ENCODE measurements around the gene TMEM178A.
"Not testable (repeated sequence)": the region's sequence is repeated elsewhere in the genome, so short reads cannot be mapped to it uniquely, and the experiment has no call there.

Gene TMEM178A

DNA sequence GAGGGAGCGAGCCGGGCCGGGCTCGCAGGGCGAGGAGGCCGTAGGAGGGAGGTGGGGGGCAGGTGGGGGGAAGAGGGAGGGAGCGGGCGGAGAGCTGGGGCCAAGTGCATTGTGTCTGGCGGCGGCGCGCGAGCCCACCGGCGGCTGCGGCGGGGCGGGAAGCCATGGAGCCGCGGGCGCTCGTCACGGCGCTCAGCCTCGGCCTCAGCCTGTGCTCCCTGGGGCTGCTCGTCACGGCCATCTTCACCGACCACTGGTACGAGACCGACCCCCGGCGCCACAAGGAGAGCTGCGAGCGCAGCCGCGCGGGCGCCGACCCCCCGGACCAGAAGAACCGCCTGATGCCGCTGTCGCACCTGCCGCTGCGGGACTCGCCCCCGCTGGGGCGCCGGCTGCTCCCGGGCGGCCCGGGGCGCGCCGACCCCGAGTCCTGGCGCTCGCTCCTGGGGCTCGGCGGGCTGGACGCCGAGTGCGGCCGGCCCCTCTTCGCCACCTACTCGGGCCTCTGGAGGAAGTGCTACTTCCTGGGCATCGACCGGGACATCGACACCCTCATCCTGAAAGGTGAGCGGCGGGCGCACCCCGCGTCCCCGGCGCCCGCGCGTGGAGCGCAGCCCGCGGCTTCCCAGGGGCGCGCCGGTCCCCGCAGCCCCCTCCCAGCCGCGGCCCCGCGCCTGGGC lies at the start of gene TMEM178A:
TSS of gene TMEM178A (plus strand) at position 107 of the 680 bp plus-strand sequence. CDS start at position 165, 58 bp downstream.
- H3K27ac Mint-ChIP-seq = no peak within 1 kb of the TSS

GRCh38 chr2:39618236-39618635 lies 47.5 kb upstream of the TMEM178A start:
- Mint-ChIP-seq H3K27me3 (ENCODE audit: low read depth) (peaks cover 25% of the 10 kb centered on the region), H3K4me1 (ENCODE audit: low read depth) (no peaks in the 10 kb centered on the region), H3K9me3 (no peaks in the 10 kb centered on the region), H3K27ac (no peak overlapping the region), H3K4me3 (no peak overlapping the region), H3K36me3 (ENCODE audit: low read depth) (no peaks in the 10 kb centered on the region)

More for the DNA sequence above, at the start of gene TMEM178A:
- H3K27me3 Mint-ChIP-seq (ENCODE audit: low read depth) = peaks cover 75% of the 10 kb centered on the region
- no peaks in the 10 kb centered on the region for H3K9me3 Mint-ChIP-seq
- H3K36me3 Mint-ChIP-seq (ENCODE audit: low read depth) = no peaks in the 10 kb centered on the region
- H3K4me1 Mint-ChIP-seq (ENCODE audit: low read depth) = peaks cover 6% of the 10 kb centered on the region
- peak within 1 kb of the TSS; percentile 76 for H3K4me3 Mint-ChIP-seq

DNA sequence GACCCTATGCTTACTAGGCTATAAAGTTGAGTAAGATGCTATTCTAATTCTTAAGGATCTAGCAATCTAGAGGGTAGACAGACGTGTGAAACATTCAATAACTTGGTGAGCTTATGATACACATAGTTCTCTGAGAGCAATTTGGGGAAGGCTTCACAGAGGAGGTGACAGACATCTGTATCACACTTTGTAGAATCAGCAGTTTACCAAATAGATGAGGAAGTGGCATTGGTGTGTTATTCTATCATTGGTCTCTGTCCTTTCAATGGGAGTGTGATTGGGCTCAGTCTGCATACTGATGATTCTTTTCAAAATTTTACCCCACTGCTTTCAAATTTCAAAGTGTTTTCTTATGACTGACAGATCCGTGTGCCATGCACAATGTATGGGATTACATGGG lies 47.0 kb upstream of the TMEM178A start:
- no peaks in the 10 kb centered on the region for H3K36me3 Mint-ChIP-seq (ENCODE audit: low read depth)
- peaks cover 25% of the 10 kb centered on the region for H3K27me3 Mint-ChIP-seq (ENCODE audit: low read depth)
- no peak overlapping the region for H3K4me3 Mint-ChIP-seq
- H3K9me3 Mint-ChIP-seq = no peaks in the 10 kb centered on the region
- H3K27ac Mint-ChIP-seq = no peak overlapping the region
- no peaks in the 10 kb centered on the region for H3K4me1 Mint-ChIP-seq (ENCODE audit: low read depth)

DNA sequence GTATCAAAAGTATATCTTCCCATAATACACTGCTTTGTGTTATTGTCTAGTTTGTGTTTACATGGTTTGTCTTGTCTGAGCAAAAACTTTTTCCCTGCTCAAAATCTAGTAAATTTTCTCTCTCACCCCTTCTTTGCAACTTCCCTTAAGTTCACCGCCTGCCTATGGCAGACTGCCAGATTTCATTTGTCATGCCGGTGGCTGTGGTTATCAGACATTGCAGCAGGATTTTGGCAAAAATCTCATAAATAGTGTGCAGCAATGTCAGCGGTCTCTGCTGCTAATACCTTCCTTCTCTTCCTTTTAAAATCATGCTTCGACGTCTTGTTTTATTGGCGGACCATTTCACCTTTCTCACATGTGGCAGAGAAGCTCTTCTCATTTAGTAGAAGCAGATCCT lies 45.6 kb upstream of the TMEM178A start:
- Mint-ChIP-seq H3K27ac (no peak overlapping the region), H3K36me3 (ENCODE audit: low read depth) (no peaks in the 10 kb centered on the region), H3K4me3 (no peak overlapping the region), H3K27me3 (ENCODE audit: low read depth) (peaks cover 23% of the 10 kb centered on the region), H3K4me1 (ENCODE audit: low read depth) (no peaks in the 10 kb centered on the region), H3K9me3 (no peaks in the 10 kb centered on the region)

DNA sequence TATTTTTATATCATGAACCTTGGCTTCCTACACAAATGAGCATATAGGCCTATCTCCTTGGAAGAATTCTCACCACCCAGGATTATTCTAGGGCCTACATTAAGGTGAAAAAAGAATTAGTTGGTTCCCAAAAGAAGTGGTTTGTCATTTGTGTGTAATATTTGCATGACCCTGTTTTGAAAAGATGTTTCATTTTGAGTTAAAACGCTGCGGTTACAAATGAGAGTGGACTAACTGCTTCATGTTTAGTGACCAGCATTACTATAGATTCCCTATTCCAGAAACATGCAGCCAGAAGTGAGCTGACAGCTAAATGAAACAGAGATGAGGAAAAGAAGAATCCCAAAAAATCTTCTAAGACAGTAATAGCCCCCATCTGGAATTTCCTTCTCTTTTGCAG lies 44.1 kb upstream of the TMEM178A start:
- H3K36me3 Mint-ChIP-seq (ENCODE audit: low read depth) = no peaks in the 10 kb centered on the region
- H3K27ac Mint-ChIP-seq = no peak overlapping the region
- peaks cover 23% of the 10 kb centered on the region for H3K27me3 Mint-ChIP-seq (ENCODE audit: low read depth)
- H3K9me3 Mint-ChIP-seq = no peaks in the 10 kb centered on the region
- no peaks in the 10 kb centered on the region for H3K4me1 Mint-ChIP-seq (ENCODE audit: low read depth)
- no peak overlapping the region for H3K4me3 Mint-ChIP-seq

DNA sequence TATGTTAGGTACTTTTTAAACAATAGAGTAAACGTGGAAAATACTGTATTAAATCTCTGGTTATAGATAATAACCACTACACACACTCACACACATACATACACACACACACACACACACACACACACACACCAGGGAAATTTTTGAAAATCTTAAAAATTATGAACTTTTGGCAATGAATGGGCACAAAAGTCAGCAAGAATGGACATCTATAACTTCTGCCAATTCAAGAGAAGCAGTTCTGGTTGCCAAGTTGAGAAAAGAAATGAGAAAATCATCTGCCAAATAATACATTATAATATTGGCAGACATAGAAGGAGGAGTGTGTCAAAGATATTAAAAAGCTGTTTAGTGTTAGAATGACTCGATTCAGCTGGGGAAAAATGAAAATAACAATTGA lies 42.9 kb upstream of the TMEM178A start:
- H3K27me3 Mint-ChIP-seq (ENCODE audit: low read depth) = peaks cover 17% of the 10 kb centered on the region
- no peaks in the 10 kb centered on the region for H3K36me3 Mint-ChIP-seq (ENCODE audit: low read depth)
- no peak overlapping the region for H3K27ac Mint-ChIP-seq
- H3K9me3 Mint-ChIP-seq = no peaks in the 10 kb centered on the region
- H3K4me1 Mint-ChIP-seq (ENCODE audit: low read depth) = no peaks in the 10 kb centered on the region
- H3K4me3 Mint-ChIP-seq = no peak overlapping the region

- no peaks in the 10 kb centered on the region for H3K4me1 Mint-ChIP-seq (ENCODE audit: low read depth)
- H3K36me3 Mint-ChIP-seq (ENCODE audit: low read depth) = no peaks in the 10 kb centered on the region
- H3K27ac Mint-ChIP-seq = no peak overlapping the region
- H3K27me3 Mint-ChIP-seq (ENCODE audit: low read depth) = peaks cover 15% of the 10 kb centered on the region
- no peak overlapping the region for H3K4me3 Mint-ChIP-seq
- H3K9me3 Mint-ChIP-seq = no peaks in the 10 kb centered on the region
Measured at GRCh38 chr2:39623917-39624316, 41.8 kb upstream of the TMEM178A start.

DNA sequence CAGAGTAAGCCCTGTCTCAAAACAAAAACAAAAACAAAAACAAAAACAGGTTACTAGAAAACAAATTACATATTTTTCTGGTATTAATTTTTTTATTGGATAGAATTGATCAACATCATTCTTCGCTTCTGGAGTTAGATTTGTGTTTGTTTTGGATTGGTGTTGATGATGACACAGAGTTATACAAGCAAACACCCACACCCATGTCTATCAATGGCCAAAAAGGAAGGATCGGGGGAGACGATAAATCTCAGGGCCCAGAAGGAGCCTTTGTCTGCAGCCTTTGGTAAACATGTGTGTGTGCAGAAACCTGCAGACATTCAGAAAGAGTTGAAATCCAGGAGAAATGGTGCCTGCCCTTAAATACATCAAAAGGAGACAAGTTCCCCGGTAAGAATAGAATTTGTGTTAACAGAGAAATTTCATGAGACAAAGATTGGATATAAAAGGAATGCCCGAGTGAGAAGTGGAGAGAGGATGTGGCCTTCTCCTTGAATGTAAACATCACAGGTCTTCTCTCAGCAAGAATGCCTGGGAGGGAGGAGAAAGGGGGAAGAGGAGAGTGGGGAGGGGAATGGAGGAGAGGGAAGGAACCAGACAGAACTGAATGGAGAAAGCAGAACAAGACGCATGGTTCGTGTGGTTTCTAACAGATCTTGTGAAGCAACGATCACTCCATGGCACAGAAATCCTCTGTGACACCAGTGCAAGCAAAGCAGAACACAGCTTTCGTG lies 40.4 kb upstream of the TMEM178A start:
- Mint-ChIP-seq H3K9me3 (no peaks in the 10 kb centered on the region), H3K27me3 (ENCODE audit: low read depth) (peaks cover 8% of the 10 kb centered on the region), H3K4me1 (ENCODE audit: low read depth) (no peaks in the 10 kb centered on the region), H3K27ac (no peak overlapping the region), H3K4me3 (no peak overlapping the region), H3K36me3 (ENCODE audit: low read depth) (no peaks in the 10 kb centered on the region)

DNA sequence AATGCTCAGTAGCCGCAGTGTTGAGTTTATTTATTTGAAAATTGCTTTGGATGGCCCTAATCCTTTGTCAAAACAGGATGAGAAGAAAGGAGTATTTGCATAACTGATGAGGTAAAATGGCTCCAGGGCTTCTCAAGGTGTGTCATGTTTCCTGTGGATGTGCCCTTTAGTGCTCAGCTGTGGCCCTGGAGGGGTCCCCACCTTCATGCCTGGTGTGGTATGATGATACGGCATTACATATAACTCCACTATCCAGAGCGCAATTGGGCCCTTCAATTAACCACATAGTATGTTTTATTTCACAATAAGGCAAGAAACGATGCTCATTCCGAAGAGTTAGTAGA lies 39.8 kb upstream of the TMEM178A start:
- no peaks in the 10 kb centered on the region for H3K9me3 Mint-ChIP-seq

DNA sequence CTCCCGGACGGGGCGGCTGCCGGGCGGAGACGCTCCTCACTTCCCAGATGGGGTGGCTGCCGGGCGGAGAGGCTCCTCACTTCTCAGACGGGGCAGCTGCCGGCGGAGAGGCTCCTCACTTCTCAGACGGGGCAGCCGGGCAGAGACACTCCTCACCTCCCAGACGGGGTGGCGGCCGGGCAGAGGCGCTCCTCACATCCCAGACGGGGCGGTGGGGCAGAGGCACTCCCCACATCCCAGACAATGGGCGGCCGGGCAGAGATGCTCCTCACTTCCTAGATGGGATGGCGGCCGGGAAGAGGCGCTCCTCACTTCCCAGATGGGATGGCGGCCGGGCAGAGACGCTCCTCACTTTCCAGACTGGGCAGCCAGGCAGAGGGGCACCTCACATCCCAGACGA lies 37.4 kb upstream of the TMEM178A start:
- not testable (repeated sequence) for H3K4me1 Mint-ChIP-seq (ENCODE audit: low read depth); H3K4me3 Mint-ChIP-seq; H3K9me3 Mint-ChIP-seq; H3K27ac Mint-ChIP-seq; H3K27me3 Mint-ChIP-seq (ENCODE audit: low read depth); H3K36me3 Mint-ChIP-seq (ENCODE audit: low read depth)

More for the DNA sequence above, 39.8 kb upstream of the TMEM178A start:
- Mint-ChIP-seq H3K4me3 (no peak overlapping the region), H3K27me3 (ENCODE audit: low read depth) (peaks cover 2% of the 10 kb centered on the region), H3K36me3 (ENCODE audit: low read depth) (no peaks in the 10 kb centered on the region), H3K4me1 (ENCODE audit: low read depth) (no peaks in the 10 kb centered on the region), H3K27ac (no peak overlapping the region)

DNA sequence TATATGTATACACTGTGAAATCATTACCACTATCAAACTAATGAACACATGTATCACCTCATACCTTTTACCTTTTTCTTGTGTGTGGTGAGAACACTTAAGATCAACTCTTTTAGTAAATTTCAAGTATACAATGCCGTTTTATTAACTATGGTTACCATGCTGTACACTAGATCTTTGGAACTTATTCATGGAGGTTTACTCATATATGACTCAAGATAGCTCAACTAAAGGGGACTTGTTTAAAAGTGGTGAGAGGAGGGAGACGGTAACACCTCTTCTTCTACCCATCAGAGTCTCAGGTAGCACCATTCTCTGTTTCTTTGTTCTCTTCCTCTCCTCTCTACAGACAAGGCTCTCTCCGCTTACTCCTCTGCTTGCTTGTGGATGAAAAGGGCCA lies 36.1 kb upstream of the TMEM178A start:
- Mint-ChIP-seq H3K4me1 (ENCODE audit: low read depth) (no peaks in the 10 kb centered on the region), H3K27me3 (ENCODE audit: low read depth) (no peaks in the 10 kb centered on the region), H3K27ac (no peak overlapping the region), H3K4me3 (no peak overlapping the region), H3K36me3 (ENCODE audit: low read depth) (no peaks in the 10 kb centered on the region), H3K9me3 (no peaks in the 10 kb centered on the region)

DNA sequence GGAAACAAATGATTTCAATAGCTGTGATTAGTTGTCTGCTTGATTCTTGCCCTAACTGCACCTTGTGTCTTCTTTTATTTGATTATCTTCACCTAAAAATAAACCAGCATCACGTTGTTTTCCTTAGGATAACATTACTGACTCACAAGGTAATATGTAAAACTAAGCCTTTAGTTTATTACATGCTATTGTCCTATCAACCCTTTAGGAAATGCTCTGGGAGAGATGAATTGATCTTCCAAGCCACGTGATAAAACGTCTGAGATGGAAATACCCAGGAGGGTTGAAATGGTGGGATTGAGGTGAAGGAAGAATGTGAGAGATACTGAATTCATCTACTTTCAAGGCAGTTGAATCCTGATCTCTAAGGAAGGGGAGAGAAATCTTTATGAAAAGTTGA lies 34.5 kb upstream of the TMEM178A start:
- H3K4me3 Mint-ChIP-seq = no peak overlapping the region
- no peaks in the 10 kb centered on the region for H3K27me3 Mint-ChIP-seq (ENCODE audit: low read depth)
- H3K9me3 Mint-ChIP-seq = no peaks in the 10 kb centered on the region
- no peaks in the 10 kb centered on the region for H3K4me1 Mint-ChIP-seq (ENCODE audit: low read depth)
- no peak overlapping the region for H3K27ac Mint-ChIP-seq
- no peaks in the 10 kb centered on the region for H3K36me3 Mint-ChIP-seq (ENCODE audit: low read depth)

DNA sequence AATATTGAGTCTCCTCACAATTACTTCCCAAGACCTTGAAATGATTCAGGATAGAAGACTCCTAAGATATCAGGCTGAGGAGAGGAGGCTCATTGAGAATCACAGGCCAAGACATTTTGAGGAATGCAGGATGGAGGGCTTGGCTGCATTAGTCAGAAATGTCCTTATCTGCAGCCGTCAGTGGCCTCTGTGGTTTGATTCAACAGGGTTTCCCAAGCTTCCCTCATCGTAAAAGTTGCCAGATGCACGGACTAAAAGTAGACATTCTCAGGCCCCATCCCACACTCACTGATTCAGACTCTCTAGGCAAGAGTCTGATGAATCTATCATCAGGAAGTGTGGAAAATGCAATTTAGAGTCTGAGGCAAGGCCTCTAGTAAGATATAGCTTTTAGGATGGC lies 34.0 kb upstream of the TMEM178A start:
- Mint-ChIP-seq H3K4me1 (ENCODE audit: low read depth) (no peaks in the 10 kb centered on the region), H3K27me3 (ENCODE audit: low read depth) (no peaks in the 10 kb centered on the region), H3K9me3 (no peaks in the 10 kb centered on the region), H3K27ac (no peak overlapping the region), H3K36me3 (ENCODE audit: low read depth) (no peaks in the 10 kb centered on the region), H3K4me3 (no peak overlapping the region)

- no peaks in the 10 kb centered on the region for H3K36me3 Mint-ChIP-seq (ENCODE audit: low read depth)
- H3K27me3 Mint-ChIP-seq (ENCODE audit: low read depth) = no peaks in the 10 kb centered on the region
- H3K9me3 Mint-ChIP-seq = no peaks in the 10 kb centered on the region
- no peaks in the 10 kb centered on the region for H3K4me1 Mint-ChIP-seq (ENCODE audit: low read depth)
- no peak overlapping the region for H3K27ac Mint-ChIP-seq
- no peak overlapping the region for H3K4me3 Mint-ChIP-seq
Measured at GRCh38 chr2:39632876-39633275, 32.8 kb upstream of the TMEM178A start.

- Mint-ChIP-seq H3K4me3 (no peak overlapping the region), H3K27me3 (ENCODE audit: low read depth) (no peaks in the 10 kb centered on the region), H3K9me3 (no peaks in the 10 kb centered on the region), H3K4me1 (ENCODE audit: low read depth) (no peaks in the 10 kb centered on the region), H3K27ac (no peak overlapping the region), H3K36me3 (ENCODE audit: low read depth) (no peaks in the 10 kb centered on the region)
Measured at GRCh38 chr2:39636306-39636705, 29.4 kb upstream of the TMEM178A start.

Data from T-helper 1 cell treated with Interleukin-12 subunit alpha and Interleukin-12 subunit beta and Interleukin-4 antibody, amounts not matched to agents 30 μg/mL and 1 μg/mL, for 36 hours (primary cell).